ENCODE data around the gene ROR1.
A peak's percentile ranks its signal among the peaks of the same experiment; 100 is the strongest.

GRCh38 chr1:64112281-64112680, 338.5 kb downstream of the ROR1 start:
- TF ChIP-seq POLR2A (IDR thresholded peaks at IDR 0.05; ENCODE audit: low read depth, low read length) (no peak), CTCF (conservative IDR thresholded peaks at IDR 0.05; ENCODE audit: low read depth, low read length) (no peak), ELK1 (IDR thresholded peaks at IDR 0.05; ENCODE audit: borderline replicate concordance, low read depth, low read length) (no peak), FOS (IDR thresholded peaks at IDR 0.05; ENCODE audit: low read depth, low read length) (peak; percentile 32; the same call in 1 of the 2 replicates), USF2 (IDR thresholded peaks at IDR 0.05; ENCODE audit: low read depth, low read length) (no peak), MAFK (IDR thresholded peaks at IDR 0.05; ENCODE audit: low read depth, low read length) (no peak), RFX5 (IDR thresholded peaks at IDR 0.05; ENCODE audit: low read depth, low read length) (no peak), BHLHE40 (IDR thresholded peaks at IDR 0.05; ENCODE audit: low read depth, low read length) (no peak), MXI1 (IDR thresholded peaks at IDR 0.05; ENCODE audit: borderline replicate concordance, low read depth, low read length) (no peak), SMC3 (IDR thresholded peaks at IDR 0.05; ENCODE audit: low read depth, low read length) (no peak), RAD21 (IDR thresholded peaks at IDR 0.05; ENCODE audit: low read length) (no peak), MAZ (IDR thresholded peaks at IDR 0.05; ENCODE audit: borderline replicate concordance, low read depth, low read length) (no peak)
